ENCODE data around the gene C3orf22.
"Not testable (repeated sequence)": the region's sequence is repeated elsewhere in the genome, so short reads cannot be mapped to it uniquely, and the experiment has no call there.

C3orf22 gene

GRCh38 chr3:126542340-126543241, 16.1 kb downstream of the C3orf22 start:
- no peak for DNase-seq

GRCh38 chr3:126541628-126542339, 16.9 kb downstream of the C3orf22 start:
- DNase-seq = no peak

GRCh38 chr3:126540951-126541627, 17.6 kb downstream of the C3orf22 start:
- DNase-seq = no peak

GRCh38 chr3:126540342-126540849, 18.3 kb downstream of the C3orf22 start:
- no peak for DNase-seq

GRCh38 chr3:126539558-126540250, 19.0 kb downstream of the C3orf22 start:
- no peak for DNase-seq

GRCh38 chr3:126538966-126539365, 19.8 kb downstream of the C3orf22 start:
- DNase-seq = no peak

- DNase-seq = no peak
Measured at GRCh38 chr3:126538316-126538715, 20.4 kb downstream of the C3orf22 start.

- DNase-seq = no peak
Measured at GRCh38 chr3:126537730-126538281, 20.9 kb downstream of the C3orf22 start.

- no peak for DNase-seq
Measured at GRCh38 chr3:126537116-126537729, 21.5 kb downstream of the C3orf22 start.

GRCh38 chr3:126536126-126536525, 22.6 kb downstream of the C3orf22 start:
- no peak for DNase-seq

GRCh38 chr3:126535636-126536035, 23.1 kb downstream of the C3orf22 start:
- DNase-seq = no peak

GRCh38 chr3:126534716-126535115, 24.0 kb downstream of the C3orf22 start:
- DNase-seq = not testable (repeated sequence)

GRCh38 chr3:126533506-126533905, 25.2 kb downstream of the C3orf22 start:
- DNase-seq = no peak

GRCh38 chr3:126531051-126531330, 27.7 kb downstream of the C3orf22 start:
- DNase-seq = no peak

GRCh38 chr3:126530171-126531050, 28.3 kb downstream of the C3orf22 start:
- no peak for DNase-seq

- no peak for DNase-seq
Measured at GRCh38 chr3:126529585-126530170, 29.1 kb downstream of the C3orf22 start.

- no peak for DNase-seq
Measured at GRCh38 chr3:126528800-126529541, 29.8 kb downstream of the C3orf22 start.

GRCh38 chr3:126528419-126528799, 30.3 kb downstream of the C3orf22 start:
- DNase-seq = no peak

- DNase-seq = no peak
Measured at GRCh38 chr3:126527455-126528211, 31.1 kb downstream of the C3orf22 start.
